HepG2 (cell line): ENCODE measurements around the gene MFSD2B. TPM values are rescaled to one million over a fixed set of nuclear protein-coding genes. Genes with fewer than 3 reads are reported as not detected.
A peak's percentile ranks its signal among the peaks of the same experiment; 100 is the strongest.

Source experiments
- ATAC-seq: fragments of 200-7000 bp; cut with Tn5 transposase; 3 replicates; pipeline ENCODE4 v1.9.1; 2020; ENCODE audit warnings: mild to moderate bottlenecking, moderate library complexity
- BruUV-seq: library from RNA; stranded (reverse); fragments of 400-500 nt; replicated peaks from 2 replicates; lab custom pipeline; 2021; lab: Mats Ljungman, UMichigan
- CTCF ChIA-PET: fragments of 300-600 bp; formaldehyde crosslinking; extraction: SDS; loops from one replicate; lab custom pipeline; 2021; ENCODE audit warnings: low total read pairs, inconsistent platforms, low intra/inter-chr PET ratio; lab: Yijun Ruan, JAX
- POLR2A ChIA-PET: fragments of 350-600 bp; sonication (Branson Sonifier 250); formaldehyde crosslinking; loops from one replicate; lab custom pipeline; 2020; ENCODE audit warnings: antibody characterized with exemption, inconsistent platforms; lab: Yijun Ruan, JAX
- DNase-seq: peaks from one replicate; pipeline ENCODE4 v3.0.0-alpha.2; 2015; ENCODE audit warnings: low spot score
- FAIRE-seq: peaks from 3 replicates; lab custom pipeline; 2011; peaks lifted over from hg19 to GRCh38; lab: Jason Lieb, UNC
- H2AFZ ChIP-seq: one replicate; pipeline ENCODE4 v1.6.1; 2011; ENCODE audit warnings: low read length, inconsistent platforms
- H3K27ac ChIP-seq: fragments of 300-600 bp; 3 replicates; pipeline ENCODE4 v1.8.0; 2011; ENCODE audit warnings: mixed run types, mild to moderate bottlenecking, mixed read lengths, low read length, inconsistent platforms; ENCODE audit not compliant: insufficient read depth; ENCODE audit errors: extremely low read length
- H3K27me3 ChIP-seq, 2 experiments: fragments of 200-600 bp in 1 of 2; 2 replicates in 1 of 2; 3 replicates in 1 of 2; pipeline versions ENCODE4 v1.6.0 to v1.8.0; 2011; ENCODE audit warnings: low read length in 2 of 2, mild to moderate bottlenecking in 2 of 2, moderate library complexity in 2 of 2, inconsistent platforms in 1 of 2; ENCODE audit not compliant: insufficient read depth in 2 of 2, control insufficient read depth in 1 of 2
- H3K36me3 ChIP-seq, 2 experiments: fragments of 200-600 bp in 1 of 2; replicated peaks in 1 of 2; 2 replicates in 1 of 2; 3 replicates in 1 of 2; pipeline versions ENCODE4 v1.5.1 to v1.8.0; 2011; ENCODE audit warnings: low read length in 2 of 2, inconsistent platforms in 1 of 2; ENCODE audit not compliant: insufficient read depth in 2 of 2, control insufficient read depth in 1 of 2
- H3K4me1 ChIP-seq: 2 replicates; pipeline ENCODE4 v1.5.1; 2012; ENCODE audit warnings: low read length, inconsistent platforms; ENCODE audit not compliant: insufficient read depth
- H3K4me2 ChIP-seq: 2 replicates; pipeline ENCODE4 v1.6.0; 2011; ENCODE audit warnings: low read depth, low read length, inconsistent platforms
- H3K4me3 ChIP-seq, 3 experiments: fragments of 200-600 bp in 1 of 3; sonication (generic), shearing (Covaris generic) in 1 of 3; replicated peaks in 1 of 3; 2 replicates each; pipeline ENCODE4 v1.5.1; 2011 to 2016; ENCODE audit warnings: low read length in 3 of 3, inconsistent platforms in 2 of 3, low read depth in 2 of 3, mild to moderate bottlenecking in 2 of 3, control low read depth in 1 of 3, mixed read lengths in 1 of 3; ENCODE audit not compliant: insufficient read depth in 1 of 3
- H3K79me2 ChIP-seq: one replicate; pipeline ENCODE4 v1.6.1; 2011; ENCODE audit warnings: low read length, inconsistent platforms; ENCODE audit not compliant: insufficient read depth
- H3K9ac ChIP-seq: 2 replicates; pipeline ENCODE4 v1.6.0; 2011; ENCODE audit warnings: mild to moderate bottlenecking, low read depth, low read length, inconsistent platforms; ENCODE audit not compliant: insufficient read depth
- H3K9me3 ChIP-seq: 2 replicates; pipeline ENCODE4 v1.5.1; 2012; ENCODE audit warnings: mild to moderate bottlenecking, low read length
- H4K20me1 ChIP-seq: 2 replicates; pipeline ENCODE4 v1.6.0; 2011; ENCODE audit warnings: inconsistent platforms, mild to moderate bottlenecking, low read length, moderate library complexity; ENCODE audit not compliant: insufficient read depth
- CTCF ChIP-seq: sonication (generic); formaldehyde crosslinking; IDR thresholded peaks from 2 replicates; pipeline ENCODE4 v1.5.0; 2020; ENCODE audit warnings: mild to moderate bottlenecking, missing genetic modification reagents, moderate library complexity
- GFI1 ChIP-seq: sonication (generic); formaldehyde crosslinking; IDR thresholded peaks from 2 replicates; pipeline ENCODE4 v1.5.0; 2020; ENCODE audit warnings: missing genetic modification reagents, mild to moderate bottlenecking, borderline replicate concordance
- KDM5A ChIP-seq: fragments of 200-600 bp; sonication (generic); IDR thresholded peaks from 2 replicates; pipeline ENCODE4 v1.7.0; 2018; ENCODE audit warnings: antibody characterized with exemption, mild to moderate bottlenecking, low read length, borderline replicate concordance
- SAP130 ChIP-seq: IDR thresholded peaks from 2 replicates; pipeline ENCODE4 v1.6.1; 2016; ENCODE audit warnings: low read depth
- SRY ChIP-seq: sonication (generic); formaldehyde crosslinking; IDR thresholded peaks from 2 replicates; pipeline ENCODE4 v1.8.0; 2022; ENCODE audit warnings: mild to moderate bottlenecking, missing genetic modification reagents
- TAF15 ChIP-seq: fragments of 200-400 bp; formaldehyde crosslinking; IDR thresholded peaks from one replicate; pipeline ENCODE4 v1.6.1; 2018; ENCODE audit warnings: mild to moderate bottlenecking, low read depth, low read length; ENCODE audit not compliant: poor library complexity, severe bottlenecking
- ZNF142 ChIP-seq: sonication (generic); formaldehyde crosslinking; IDR thresholded peaks from 2 replicates; pipeline ENCODE4 v1.4.0; 2020; ENCODE audit warnings: missing genetic modification reagents
- ZNF276 ChIP-seq: sonication (generic); formaldehyde crosslinking; IDR thresholded peaks from 2 replicates; pipeline ENCODE4 v1.4.0; 2020; ENCODE audit warnings: mild to moderate bottlenecking, low read depth, missing genetic modification reagents
- ZNF780A ChIP-seq: sonication (generic); formaldehyde crosslinking; IDR thresholded peaks from 2 replicates; pipeline ENCODE4 v1.8.0; 2022; ENCODE audit warnings: mild to moderate bottlenecking, missing genetic modification reagents, moderate library complexity
- WGBS: methylation state at CpG from one replicate; pipeline ENCODE4 v1.1.6; 2017; ENCODE audit warnings: low lambda C conversion rate; 5-methylcytosine and 5-hydroxymethylcytosine counted together
- in situ Hi-C: cut with HindIII; loops from 2 replicates; pipeline ENCODE4 v1.10.0; 2017; ENCODE audit warnings: low pct_unique_long_range_greater_than_20kb; ENCODE audit not compliant: extremely low pct_ligation_motif_present
- intact Hi-C: fragments of 100-400 bp; cut with micrococcal nuclease; formaldehyde crosslinking; loops from one replicate; pipeline ENCODE4 v1.10.0; 2022; ENCODE audit not compliant: unreplicated experiment
- polyA plus RNA-seq, 8 experiments: library from polyadenylated mRNA; depleted of rRNA in 3 of 8; stranded (reverse) in 7 of 8; unstranded in 1 of 8; fragments of >200 nt; fragmentation: Illumina TruSeq in 4 of 8; extraction: Trizol in 4 of 8; gene quantifications; 2 replicates each; pipeline versions ENCODE4 v1.2.1 to v1.2.3, GENCODE V29; 2011 to 2016; ENCODE audit warnings: low read depth in 4 of 8, missing spikeins in 1 of 8, mixed read lengths in 1 of 8; ENCODE audit not compliant: insufficient read depth in 1 of 8
- total RNA-seq, 5 experiments: library from RNA; depleted of rRNA; stranded (reverse); fragments of >200 nt; fragmentation: Illumina TruSeq; extraction: Trizol; gene quantifications; 2 replicates each; pipeline ENCODE4 v1.2.3, GENCODE V29; 2016; ENCODE audit warnings: low read depth in 1 of 5

Gene MFSD2B
- total and polyA plus RNA-seq, 2 of the 13 experiments (the other 11 are each of a cell fraction or from before 2014, with no cell fraction given), result 0.21 to 0.93 TPM

GRCh38 chr2:24046599-24046929 is 36.7 kb downstream of the MFSD2B start (continued):
- TF ChIP-seq ZNF276, result no peak
- TF ChIP-seq CTCF (CRISPR knock-in tag), result no peak
- peak; percentile 9; the same call in 1 of the 2 replicates for TF ChIP-seq KDM5A
- TF ChIP-seq ZNF780A (CRISPR knock-in tag), result peak; percentile 72; the same call in 1 of the 2 replicates
- TF ChIP-seq, all 625 proteins: peak for 5

GRCh38 chr2:24046930-24047702 is 37.2 kb downstream of the MFSD2B start, which contains the start of gene WDCP:
TSS of gene WDCP (minus strand) at chr2:24047391. CDS start at chr2:24039494, 7,897 bp downstream.
- CTCF ChIA-PET, result no interaction called here
- FAIRE-seq, result peak; percentile 98
- POLR2A ChIA-PET, result interaction anchor here (0.6 to 5.4 kb wide), 28 partner anchors 10 to 137 kb away, joined by 3 to 91 read pairs (median 6); partner anchors contain the start of genes ATAD2B, MFSD2B, SF3B6 and TP53I3
- Histone ChIP-seq H3K79me2 (peaks cover 40% of the 10 kb centered on the region), H4K20me1 (no peaks in the 10 kb centered on the region), H3K4me2 (peak within 1 kb of the TSS; percentile 97), H3K9ac (peak within 1 kb of the TSS; percentile 83), H2AFZ (peak within 1 kb of the TSS; percentile 86), H3K9me3 (no peaks in the 10 kb centered on the region), H3K27me3 (no peaks in the 10 kb centered on the region; a peak in 2 of 5 replicates), H3K36me3 (no peaks in the 10 kb centered on the region), H3K27ac (peak within 1 kb of the TSS; percentile 90), H3K4me3 (peak within 1 kb of the TSS; percentile 84 to 93 (median 88)), H3K4me1 (peaks cover 59% of the 10 kb centered on the region)
- BruUV-seq, result no TSS peak
- in situ Hi-C loops, result no loop called here
- peak; percentile 93 for ATAC-seq
- intact Hi-C loops, result loop anchor here (1.0 to 2.0 kb wide), 4 partner anchors 26 to 37 kb away; partner anchors contain the start of genes SF3B6 and TP53I3
- peak; percentile 99 for DNase-seq
- WGBS, result under 1% methylated on average over 38 of the region's 38 CpGs
- TF ChIP-seq SAP130, result peak; percentile 95
- peak; percentile 53 for TF ChIP-seq TAF15
- TF ChIP-seq ZNF142 (CRISPR knock-in tag), result peak; percentile 80; the same call in 1 of the 2 replicates
- peak; percentile 71 for TF ChIP-seq SRY (CRISPR knock-in tag)
- TF ChIP-seq GFI1 (CRISPR knock-in tag), result peak; percentile 72; the same call in 1 of the 2 replicates
